ENCODE data around the gene MCTP1. TPM values are rescaled to one million over a fixed set of nuclear protein-coding genes. Genes with fewer than 3 reads are reported as not detected.

Gene MCTP1
- total and polyA plus RNA-seq, 2 experiments from 2014 or later = 1.3 to 5.7 TPM

DNA sequence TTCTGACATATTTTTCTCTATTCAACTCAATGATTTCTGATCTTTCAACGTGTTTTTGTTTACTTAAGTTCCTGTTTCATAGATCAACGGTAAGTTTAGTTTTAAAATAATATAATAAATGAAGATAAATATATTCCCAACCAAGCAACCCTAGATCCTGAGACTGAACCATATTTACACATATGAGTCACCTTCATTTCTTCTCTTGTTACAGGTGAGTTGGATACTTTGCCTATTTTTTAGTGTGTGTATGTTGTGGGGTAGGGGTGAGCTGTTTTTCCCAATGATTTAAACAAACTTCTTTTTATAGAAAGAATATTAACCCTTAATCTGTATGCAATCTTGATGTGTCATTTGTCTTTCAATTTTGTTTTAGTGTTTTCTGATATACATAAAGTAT lies 186.9 kb downstream of the MCTP1 start:
- Histone ChIP-seq H3K9me2 (replicated peaks; ENCODE audit: insufficient read depth) (no peaks in the 10 kb centered on the region), H2AFZ (no peak overlapping the region), H3K79me2 (no peaks in the 10 kb centered on the region), H3K4me2 (no peak overlapping the region), H3K4me1 (ENCODE audit: insufficient read depth) (no peaks in the 10 kb centered on the region), H3K4me3 (no peak overlapping the region), H4K20me1 (ENCODE audit: insufficient read depth, poor library complexity, severe bottlenecking) (no peaks in the 10 kb centered on the region), H3K36me3 (replicated peaks; ENCODE audit: insufficient read depth, low read depth) (no peaks in the 10 kb centered on the region), H3K27me3 (no peaks in the 10 kb centered on the region), H3K9me3 (ENCODE audit: low read depth) (no peaks in the 10 kb centered on the region), H3K27ac (no peak overlapping the region)
- TF ChIP-seq, protein P1, sequence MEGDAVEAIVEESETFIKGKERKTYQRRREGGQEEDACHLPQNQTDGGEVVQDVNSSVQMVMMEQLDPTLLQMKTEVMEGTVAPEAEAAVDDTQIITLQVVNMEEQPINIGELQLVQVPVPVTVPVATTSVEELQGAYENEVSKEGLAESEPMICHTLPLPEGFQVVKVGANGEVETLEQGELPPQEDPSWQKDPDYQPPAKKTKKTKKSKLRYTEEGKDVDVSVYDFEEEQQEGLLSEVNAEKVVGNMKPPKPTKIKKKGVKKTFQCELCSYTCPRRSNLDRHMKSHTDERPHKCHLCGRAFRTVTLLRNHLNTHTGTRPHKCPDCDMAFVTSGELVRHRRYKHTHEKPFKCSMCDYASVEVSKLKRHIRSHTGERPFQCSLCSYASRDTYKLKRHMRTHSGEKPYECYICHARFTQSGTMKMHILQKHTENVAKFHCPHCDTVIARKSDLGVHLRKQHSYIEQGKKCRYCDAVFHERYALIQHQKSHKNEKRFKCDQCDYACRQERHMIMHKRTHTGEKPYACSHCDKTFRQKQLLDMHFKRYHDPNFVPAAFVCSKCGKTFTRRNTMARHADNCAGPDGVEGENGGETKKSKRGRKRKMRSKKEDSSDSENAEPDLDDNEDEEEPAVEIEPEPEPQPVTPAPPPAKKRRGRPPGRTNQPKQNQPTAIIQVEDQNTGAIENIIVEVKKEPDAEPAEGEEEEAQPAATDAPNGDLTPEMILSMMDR (IDR thresholded peaks at IDR 0.05; ENCODE audit: poor library complexity) = no peak
- TF ChIP-seq EZH2 (IDR thresholded peaks at IDR 0.05; ENCODE audit: borderline replicate concordance) (no peak), EZH2phosphoT487 (IDR thresholded peaks at IDR 0.05; ENCODE audit: low read depth, severe bottlenecking, unreplicated experiment) (no peak)
- 71% methylated on average over 2 of the region's 2 CpGs for WGBS (ENCODE audit: low lambda C conversion rate, missing lambda C conversion rate)
- no peak for DNase-seq (ENCODE audit: low spot score)

DNA sequence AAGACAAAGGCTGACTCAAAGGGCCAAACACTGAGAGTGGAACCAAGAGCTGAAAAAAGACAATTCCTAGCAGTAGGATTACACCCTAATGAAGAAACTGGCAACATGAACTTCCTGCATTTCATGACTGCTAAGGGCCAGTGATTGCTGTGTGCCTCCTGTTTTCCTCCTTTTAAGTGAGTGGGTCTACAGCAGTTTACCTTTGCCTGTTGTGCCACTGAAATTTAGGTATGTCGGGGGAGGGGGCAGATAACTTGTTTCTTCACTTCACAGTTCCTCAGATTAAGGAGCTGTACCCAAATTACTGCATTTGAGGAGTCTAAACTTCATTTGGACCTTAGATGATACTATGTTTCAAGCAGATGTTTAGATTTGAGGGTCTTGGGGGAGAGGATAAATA lies 191.7 kb downstream of the MCTP1 start:
- H3K4me3 ChIP-seq = no peak overlapping the region
- DNase-seq (ENCODE audit: low spot score) = no peak
- H3K4me1 ChIP-seq (ENCODE audit: insufficient read depth) = no peaks in the 10 kb centered on the region
- no peaks in the 10 kb centered on the region for H3K79me2 ChIP-seq
- H3K9me2 ChIP-seq (replicated peaks; ENCODE audit: insufficient read depth) = no peaks in the 10 kb centered on the region
- no peaks in the 10 kb centered on the region for H4K20me1 ChIP-seq (ENCODE audit: insufficient read depth, poor library complexity, severe bottlenecking)
- H3K4me2 ChIP-seq = no peak overlapping the region
- TF ChIP-seq, protein P1 (IDR thresholded peaks at IDR 0.05; ENCODE audit: poor library complexity) = no peak
- TF ChIP-seq EZH2 (IDR thresholded peaks at IDR 0.05; ENCODE audit: borderline replicate concordance) (no peak), EZH2phosphoT487 (IDR thresholded peaks at IDR 0.05; ENCODE audit: low read depth, severe bottlenecking, unreplicated experiment) (no peak)
- H2AFZ ChIP-seq = no peak overlapping the region
- no peaks in the 10 kb centered on the region for H3K27me3 ChIP-seq
- H3K27ac ChIP-seq = no peak overlapping the region
- H3K36me3 ChIP-seq (replicated peaks; ENCODE audit: insufficient read depth, low read depth) = no peaks in the 10 kb centered on the region
- 78% methylated on average over 1 of the region's 1 CpG for WGBS (ENCODE audit: low lambda C conversion rate, missing lambda C conversion rate)
- no peaks in the 10 kb centered on the region for H3K9me3 ChIP-seq (ENCODE audit: low read depth)

DNA sequence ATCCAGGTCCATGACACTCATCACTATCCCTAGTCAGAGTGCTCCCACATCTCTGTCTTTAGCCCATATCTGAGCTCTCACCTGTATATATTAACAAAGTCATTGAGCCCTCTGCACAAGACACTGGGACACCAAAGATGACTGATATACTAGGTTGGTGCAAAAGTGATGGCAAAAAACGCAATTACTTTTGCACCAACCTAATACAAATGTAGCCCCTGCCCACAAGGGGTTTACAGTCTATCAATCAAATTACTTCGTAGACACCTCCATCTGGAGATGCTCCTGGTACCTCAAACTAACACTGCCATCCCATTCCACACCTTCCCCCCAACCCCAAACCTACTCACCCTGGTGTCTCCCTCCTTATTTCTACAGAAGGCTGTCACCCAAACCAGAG lies 194.1 kb downstream of the MCTP1 start:
- Histone ChIP-seq H3K36me3 (replicated peaks; ENCODE audit: insufficient read depth, low read depth) (no peaks in the 10 kb centered on the region), H4K20me1 (ENCODE audit: insufficient read depth, poor library complexity, severe bottlenecking) (no peaks in the 10 kb centered on the region), H3K4me1 (ENCODE audit: insufficient read depth) (no peaks in the 10 kb centered on the region), H3K27me3 (no peaks in the 10 kb centered on the region), H3K27ac (no peak overlapping the region), H3K9me3 (ENCODE audit: low read depth) (no peaks in the 10 kb centered on the region), H3K4me2 (no peak overlapping the region), H3K4me3 (no peak overlapping the region), H3K9me2 (replicated peaks; ENCODE audit: insufficient read depth) (no peaks in the 10 kb centered on the region), H2AFZ (no peak overlapping the region), H3K79me2 (no peaks in the 10 kb centered on the region)
- DNase-seq (ENCODE audit: low spot score) = no peak
- TF ChIP-seq EZH2phosphoT487 (IDR thresholded peaks at IDR 0.05; ENCODE audit: low read depth, severe bottlenecking, unreplicated experiment) (no peak), EZH2 (IDR thresholded peaks at IDR 0.05; ENCODE audit: borderline replicate concordance) (no peak)
- TF ChIP-seq, protein P1 (IDR thresholded peaks at IDR 0.05; ENCODE audit: poor library complexity) = no peak
- 86% methylated on average over 2 of the region's 2 CpGs for WGBS (ENCODE audit: low lambda C conversion rate, missing lambda C conversion rate)

- no peak for DNase-seq (ENCODE audit: low spot score)
- no peak overlapping the region for H3K27ac ChIP-seq
- no peaks in the 10 kb centered on the region for H3K9me3 ChIP-seq (ENCODE audit: low read depth)
- no peaks in the 10 kb centered on the region for H4K20me1 ChIP-seq (ENCODE audit: insufficient read depth, poor library complexity, severe bottlenecking)
- H3K36me3 ChIP-seq (replicated peaks; ENCODE audit: insufficient read depth, low read depth) = no peaks in the 10 kb centered on the region
- no peak overlapping the region for H3K4me3 ChIP-seq
- H3K4me2 ChIP-seq = no peak overlapping the region
- no peaks in the 10 kb centered on the region for H3K4me1 ChIP-seq (ENCODE audit: insufficient read depth)
- no peaks in the 10 kb centered on the region for H3K27me3 ChIP-seq
- no peaks in the 10 kb centered on the region for H3K9me2 ChIP-seq (replicated peaks; ENCODE audit: insufficient read depth)
- WGBS (ENCODE audit: low lambda C conversion rate, missing lambda C conversion rate) = 94% methylated on average over 7 of the region's 7 CpGs
- H2AFZ ChIP-seq = no peak overlapping the region
- no peaks in the 10 kb centered on the region for H3K79me2 ChIP-seq
- TF ChIP-seq EZH2phosphoT487 (IDR thresholded peaks at IDR 0.05; ENCODE audit: low read depth, severe bottlenecking, unreplicated experiment) (no peak), EZH2 (IDR thresholded peaks at IDR 0.05; ENCODE audit: borderline replicate concordance) (no peak)
- TF ChIP-seq, protein P1 (IDR thresholded peaks at IDR 0.05; ENCODE audit: poor library complexity) = no peak
These were observed 197.0 kb downstream of the MCTP1 start for GRCh38 chr5:95087816-95088317.

All from hepatocyte (in vitro differentiated cells).